Glutamatergic neuron (in vitro differentiated cells): ENCODE data around the gene MXD1. TPM values are rescaled to one million over a fixed set of nuclear protein-coding genes. Genes with fewer than 3 reads are reported as not detected.

Experiments
- DNase-seq: peaks from one replicate; pipeline ENCODE4 v3.0.0; 2022
- H3K27ac Mint-ChIP-seq: one replicate; pipeline ENCODE4 v1.8.0; 2020; ENCODE audit warnings: mild to moderate bottlenecking, mixed read lengths, inconsistent platforms; ENCODE audit not compliant: unreplicated experiment
- H3K27me3 Mint-ChIP-seq: one replicate; pipeline ENCODE4 v1.8.0; 2020; ENCODE audit warnings: mild to moderate bottlenecking, moderate library complexity, mixed read lengths, inconsistent platforms; ENCODE audit not compliant: unreplicated experiment
- H3K36me3 Mint-ChIP-seq: one replicate; pipeline ENCODE4 v1.8.0; 2020; ENCODE audit warnings: mild to moderate bottlenecking, mixed read lengths, inconsistent platforms; ENCODE audit not compliant: unreplicated experiment
- H3K4me1 Mint-ChIP-seq: one replicate; pipeline ENCODE4 v1.8.0; 2020; ENCODE audit warnings: mild to moderate bottlenecking, low read depth, mixed read lengths, inconsistent platforms; ENCODE audit not compliant: unreplicated experiment
- H3K4me3 Mint-ChIP-seq: one replicate; pipeline ENCODE4 v1.8.0; 2020; ENCODE audit warnings: mild to moderate bottlenecking, mixed read lengths, inconsistent platforms; ENCODE audit not compliant: unreplicated experiment
- H3K9me3 Mint-ChIP-seq: one replicate; pipeline ENCODE4 v1.8.0; 2020; ENCODE audit warnings: mild to moderate bottlenecking, moderate library complexity, mixed read lengths, inconsistent platforms; ENCODE audit not compliant: unreplicated experiment
- total RNA-seq: library from RNA; stranded (reverse); fragmentation: NEBNext Ultra II Directional; extraction: Animal tissue kit (Norgen Biotek cat#: 25700); gene quantifications from one replicate; pipeline ENCODE4 v1.2.1, GENCODE V29; 2021; ENCODE audit not compliant: unreplicated experiment
- TF ChIP-seq, protein P1 (sequence below): fragments of 200-600 bp; sonication (generic); IDR thresholded peaks from one replicate; pipeline ENCODE4 v1.5.0; 2021; ENCODE audit not compliant: partially characterized antibody, unreplicated experiment

Gene MXD1
- total RNA-seq, 1 donor from 2014 or later, result 15.8 TPM

DNA sequence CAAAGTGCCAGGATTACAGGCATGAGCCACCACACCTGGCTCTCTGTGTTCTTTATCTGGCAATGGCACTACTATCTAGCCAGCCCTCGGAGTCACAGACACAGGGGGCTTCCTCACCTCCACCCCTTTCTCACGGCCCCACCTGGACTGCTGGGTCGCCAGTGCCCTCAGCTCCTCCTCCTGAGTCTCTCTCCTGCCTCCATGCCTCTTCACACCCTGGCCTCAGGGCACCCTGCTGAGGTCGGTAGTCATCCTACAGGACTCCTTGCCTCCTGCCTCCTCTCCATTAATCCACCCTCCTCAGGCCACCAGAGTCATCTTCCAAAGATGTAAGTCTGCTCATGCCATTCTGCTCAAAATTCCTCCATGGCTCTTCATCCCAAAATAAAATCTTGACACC is 55.1 kb downstream of the MXD1 start:
- Mint-ChIP-seq H3K9me3 (no peaks in the 10 kb centered on the region), H3K4me1 (no peaks in the 10 kb centered on the region), H3K27me3 (peaks cover 6% of the 10 kb centered on the region), H3K36me3 (no peaks in the 10 kb centered on the region), H3K27ac (no peak overlapping the region), H3K4me3 (no peak overlapping the region)
- DNase-seq, result no peak
- TF ChIP-seq, protein P1, sequence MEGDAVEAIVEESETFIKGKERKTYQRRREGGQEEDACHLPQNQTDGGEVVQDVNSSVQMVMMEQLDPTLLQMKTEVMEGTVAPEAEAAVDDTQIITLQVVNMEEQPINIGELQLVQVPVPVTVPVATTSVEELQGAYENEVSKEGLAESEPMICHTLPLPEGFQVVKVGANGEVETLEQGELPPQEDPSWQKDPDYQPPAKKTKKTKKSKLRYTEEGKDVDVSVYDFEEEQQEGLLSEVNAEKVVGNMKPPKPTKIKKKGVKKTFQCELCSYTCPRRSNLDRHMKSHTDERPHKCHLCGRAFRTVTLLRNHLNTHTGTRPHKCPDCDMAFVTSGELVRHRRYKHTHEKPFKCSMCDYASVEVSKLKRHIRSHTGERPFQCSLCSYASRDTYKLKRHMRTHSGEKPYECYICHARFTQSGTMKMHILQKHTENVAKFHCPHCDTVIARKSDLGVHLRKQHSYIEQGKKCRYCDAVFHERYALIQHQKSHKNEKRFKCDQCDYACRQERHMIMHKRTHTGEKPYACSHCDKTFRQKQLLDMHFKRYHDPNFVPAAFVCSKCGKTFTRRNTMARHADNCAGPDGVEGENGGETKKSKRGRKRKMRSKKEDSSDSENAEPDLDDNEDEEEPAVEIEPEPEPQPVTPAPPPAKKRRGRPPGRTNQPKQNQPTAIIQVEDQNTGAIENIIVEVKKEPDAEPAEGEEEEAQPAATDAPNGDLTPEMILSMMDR, result no peak

DNA sequence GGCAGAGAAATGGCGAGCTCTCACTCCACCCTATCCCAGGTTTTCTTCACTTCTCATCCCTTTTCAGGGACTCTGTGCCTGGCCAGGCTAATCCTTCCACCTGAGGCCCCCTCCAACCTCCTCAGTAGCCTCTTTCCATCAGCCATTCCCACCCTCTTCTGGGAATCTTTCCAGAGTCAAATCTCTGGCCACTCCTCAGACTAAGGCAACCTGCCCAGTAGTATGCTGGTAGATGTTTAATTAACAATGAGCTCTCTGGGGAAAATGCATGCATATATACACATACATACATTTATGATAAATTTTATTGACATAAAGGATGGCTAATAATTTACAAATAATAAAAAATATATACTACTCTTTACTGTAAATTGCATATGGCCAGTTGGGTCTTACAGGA is 57.9 kb downstream of the MXD1 start:
- Mint-ChIP-seq H3K9me3 (no peaks in the 10 kb centered on the region), H3K4me1 (no peaks in the 10 kb centered on the region), H3K36me3 (no peaks in the 10 kb centered on the region), H3K27me3 (peaks cover 6% of the 10 kb centered on the region), H3K27ac (no peak overlapping the region), H3K4me3 (no peak overlapping the region)
- no peak for DNase-seq
- TF ChIP-seq, protein P1, result no peak

DNA sequence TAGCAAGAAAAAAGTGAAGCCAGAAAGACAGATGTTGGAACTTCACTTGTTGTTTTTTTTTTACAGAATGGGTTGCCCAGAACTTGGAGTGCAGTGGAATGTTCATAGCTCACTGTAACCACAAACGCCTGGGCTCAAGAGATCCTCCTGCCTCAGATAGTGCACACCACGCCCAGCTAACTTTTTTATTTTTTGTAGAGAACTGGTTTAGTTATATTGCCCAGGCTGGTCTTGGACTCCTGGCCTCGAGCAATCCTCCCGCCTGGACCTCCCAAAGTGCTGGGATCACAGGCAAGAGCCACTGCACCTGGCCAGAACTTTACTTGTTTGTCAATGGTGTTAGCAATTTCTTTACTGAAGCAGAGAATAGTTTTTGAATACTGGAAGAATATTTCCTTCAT is 58.4 kb downstream of the MXD1 start:
- TF ChIP-seq, protein P1, result no peak
- Mint-ChIP-seq H3K27me3 (peaks cover 6% of the 10 kb centered on the region), H3K27ac (no peak overlapping the region), H3K9me3 (no peaks in the 10 kb centered on the region), H3K36me3 (no peaks in the 10 kb centered on the region), H3K4me3 (no peak overlapping the region), H3K4me1 (no peaks in the 10 kb centered on the region)
- no peak for DNase-seq

DNA sequence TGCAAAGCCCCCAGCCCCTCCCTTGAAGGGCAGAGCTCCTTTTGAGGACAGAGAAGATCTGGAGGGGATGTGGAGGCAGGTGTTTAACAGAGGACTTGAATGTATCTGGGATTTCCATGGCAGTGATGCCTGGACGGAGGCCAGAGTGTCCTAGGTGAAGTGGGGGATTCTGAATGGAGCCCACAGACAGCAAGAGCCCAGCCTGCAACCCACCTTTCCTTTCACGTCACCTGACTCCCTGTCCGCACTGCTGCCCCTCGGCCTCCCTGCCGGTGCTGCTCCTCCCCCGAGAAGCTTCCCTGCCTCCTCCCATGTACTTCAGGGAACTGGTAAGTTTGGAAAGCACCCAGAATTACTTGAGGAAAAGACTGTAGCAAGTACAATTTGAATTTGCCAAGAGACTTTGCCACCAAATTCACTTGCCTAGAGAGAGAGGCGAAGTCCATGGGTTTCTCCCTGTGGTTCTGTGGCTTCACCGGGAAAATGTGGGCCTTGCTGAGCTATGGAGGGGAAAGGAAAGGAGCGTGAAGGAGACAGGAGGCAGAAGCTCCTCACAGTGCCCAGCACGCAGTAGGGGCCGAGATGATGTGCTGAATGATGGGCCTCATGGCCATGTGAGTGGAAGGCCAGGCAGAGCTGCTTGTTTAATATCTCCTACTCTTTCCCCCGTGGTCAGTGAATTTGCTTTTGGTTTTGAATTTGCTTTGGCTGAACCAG is 60.4 kb downstream of the MXD1 start:
- Mint-ChIP-seq H3K4me1 (no peaks in the 10 kb centered on the region), H3K27me3 (peaks cover 3% of the 10 kb centered on the region), H3K4me3 (no peak overlapping the region), H3K27ac (no peak overlapping the region), H3K9me3 (no peaks in the 10 kb centered on the region), H3K36me3 (no peaks in the 10 kb centered on the region)
- no peak for DNase-seq
- TF ChIP-seq, protein P1, result no peak

DNA sequence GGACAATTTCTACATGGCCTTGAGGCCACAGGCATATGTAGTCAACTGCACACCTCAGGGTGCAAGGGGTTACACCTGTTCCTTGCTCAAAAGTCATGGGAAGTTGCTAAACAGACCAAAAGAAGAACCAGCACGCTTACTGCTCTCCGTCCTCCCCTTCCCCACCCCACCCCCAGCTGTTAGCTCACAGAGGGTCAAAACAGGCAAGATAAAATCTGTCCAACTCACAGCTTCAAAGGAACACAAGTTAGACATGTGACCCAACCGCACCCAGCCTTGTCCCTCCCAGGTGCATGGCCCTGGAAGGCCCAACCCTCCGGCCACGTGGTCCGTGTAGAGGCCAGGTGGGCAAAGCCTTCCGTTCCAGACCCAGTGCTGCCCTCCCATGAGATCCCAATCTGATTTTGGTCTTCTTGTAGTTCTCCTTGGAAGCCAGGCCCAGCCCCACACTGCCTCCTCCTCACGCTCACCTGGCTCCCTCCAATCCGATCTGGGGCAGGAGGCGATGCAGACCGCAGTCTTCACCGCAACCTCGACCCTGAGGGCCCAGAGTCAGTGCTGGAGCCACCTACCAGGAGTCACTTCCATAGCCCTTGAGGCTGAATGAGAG is 61.0 kb downstream of the MXD1 start:
- Mint-ChIP-seq H3K27ac (no peak overlapping the region), H3K27me3 (no peaks in the 10 kb centered on the region), H3K4me1 (no peaks in the 10 kb centered on the region), H3K9me3 (no peaks in the 10 kb centered on the region), H3K4me3 (no peak overlapping the region), H3K36me3 (no peaks in the 10 kb centered on the region)
- no peak for DNase-seq
- TF ChIP-seq, protein P1, result no peak
